ENCODE data around the gene SEPTIN3. TPM values are rescaled to one million over a fixed set of nuclear protein-coding genes. Genes with fewer than 3 reads are reported as not detected.

SEPTIN3 gene
- total RNA-seq, 2 experiments from 2014 or later = 1.1 to 2.1 TPM

GRCh38 chr22:42010778-42011177 is 41.5 kb downstream of the SEPTIN3 start:
- DNase-seq (ENCODE audit: low spot score) = no peak
- Histone ChIP-seq H3K79me2 (ENCODE audit: insufficient read depth, low read depth, low read length) (no peaks in the 10 kb centered on the region), H3K4me1 (ENCODE audit: insufficient read depth, low read length, poor library complexity, severe bottlenecking) (no peaks in the 10 kb centered on the region), H3K4me2 (ENCODE audit: low read length) (no peak overlapping the region), H3K4me3 (ENCODE audit: low read depth, low read length, poor library complexity, severe bottlenecking) (no peak overlapping the region), H3K36me3 (ENCODE audit: insufficient read depth, low read length) (no peaks in the 10 kb centered on the region), H4K20me1 (ENCODE audit: insufficient read depth, low read length) (no peaks in the 10 kb centered on the region), H3K27ac (ENCODE audit: low read depth, low read length, poor library complexity, severe bottlenecking) (no peak overlapping the region), H2AFZ (ENCODE audit: low read length) (no peak overlapping the region), H3K9me3 (ENCODE audit: low read length) (peaks cover 20% of the 10 kb centered on the region), H3K9me2 (ENCODE audit: insufficient read depth, low read length) (no peaks in the 10 kb centered on the region)
- POLR2A ChIA-PET = interaction anchor here (1.0 kb wide), 1 partner anchor 196 kb away, joined by 4 read pairs; no protein-coding TSS in a partner anchor
- intact Hi-C loops (cut with micrococcal nuclease; ENCODE audit: unreplicated experiment) = no loop called here
- no peak for TF ChIP-seq CTCF (conservative IDR thresholded peaks at IDR 0.05; ENCODE audit: low read length)
- no peak for TF ChIP-seq EZH2phosphoT487 (IDR thresholded peaks at IDR 0.05; ENCODE audit: borderline replicate concordance, low read depth, low read length)
- no TSS peak for BruUV-seq (replicated peaks)
- CTCF ChIA-PET (ENCODE audit: unreplicated experiment) = no interaction called here

GRCh38 chr22:42013385-42013784 is 44.1 kb downstream of the SEPTIN3 start:
- Histone ChIP-seq H3K79me2 (ENCODE audit: insufficient read depth, low read depth, low read length) (no peaks in the 10 kb centered on the region), H4K20me1 (ENCODE audit: insufficient read depth, low read length) (no peaks in the 10 kb centered on the region), H2AFZ (ENCODE audit: low read length) (no peak overlapping the region), H3K9me2 (ENCODE audit: insufficient read depth, low read length) (no peaks in the 10 kb centered on the region), H3K9me3 (ENCODE audit: low read length) (peaks cover 20% of the 10 kb centered on the region), H3K4me1 (ENCODE audit: insufficient read depth, low read length, poor library complexity, severe bottlenecking) (no peaks in the 10 kb centered on the region), H3K27ac (ENCODE audit: low read depth, low read length, poor library complexity, severe bottlenecking) (no peak overlapping the region), H3K4me3 (ENCODE audit: low read depth, low read length, poor library complexity, severe bottlenecking) (no peak overlapping the region), H3K4me2 (ENCODE audit: low read length) (no peak overlapping the region), H3K36me3 (ENCODE audit: insufficient read depth, low read length) (no peaks in the 10 kb centered on the region)
- TF ChIP-seq EZH2phosphoT487 (IDR thresholded peaks at IDR 0.05; ENCODE audit: borderline replicate concordance, low read depth, low read length) = no peak
- no peak for TF ChIP-seq CTCF (conservative IDR thresholded peaks at IDR 0.05; ENCODE audit: low read length)
- BruUV-seq (replicated peaks) = no TSS peak
- intact Hi-C loops (cut with micrococcal nuclease; ENCODE audit: unreplicated experiment) = no loop called here
- ChIA-PET CTCF (ENCODE audit: unreplicated experiment) (no interaction called here), POLR2A (interaction anchor here (0.5 to 0.6 kb wide), 2 partner anchors 21 to 26 kb away, joined by 3 read pairs; no protein-coding TSS in a partner anchor)
- DNase-seq (ENCODE audit: low spot score) = no peak

- Histone ChIP-seq H3K4me1 (ENCODE audit: insufficient read depth, low read length, poor library complexity, severe bottlenecking) (no peaks in the 10 kb centered on the region), H3K9me3 (ENCODE audit: low read length) (0 out of 2 replicates have a peak, but pooled peaks cover 1% of the 10 kb centered on the region), H4K20me1 (ENCODE audit: insufficient read depth, low read length) (no peaks in the 10 kb centered on the region), H3K9me2 (ENCODE audit: insufficient read depth, low read length) (no peaks in the 10 kb centered on the region), H3K4me2 (ENCODE audit: low read length) (no peak overlapping the region), H3K4me3 (ENCODE audit: low read depth, low read length, poor library complexity, severe bottlenecking) (no peak overlapping the region), H2AFZ (ENCODE audit: low read length) (no peak overlapping the region), H3K36me3 (ENCODE audit: insufficient read depth, low read length) (no peaks in the 10 kb centered on the region), H3K79me2 (ENCODE audit: insufficient read depth, low read depth, low read length) (no peaks in the 10 kb centered on the region), H3K27ac (ENCODE audit: low read depth, low read length, poor library complexity, severe bottlenecking) (no peak overlapping the region)
- ChIA-PET POLR2A (interaction anchor here (0.5 kb wide), 1 partner anchor 177 kb away, joined by 3 read pairs; no protein-coding TSS in a partner anchor), CTCF (ENCODE audit: unreplicated experiment) (no interaction called here)
- intact Hi-C loops (cut with micrococcal nuclease; ENCODE audit: unreplicated experiment) = no loop called here
- BruUV-seq (replicated peaks) = no TSS peak
- no peak for DNase-seq (ENCODE audit: low spot score)
- TF ChIP-seq EZH2phosphoT487 (IDR thresholded peaks at IDR 0.05; ENCODE audit: borderline replicate concordance, low read depth, low read length) (no peak), CTCF (conservative IDR thresholded peaks at IDR 0.05; ENCODE audit: low read length) (no peak)
These were observed 46.9 kb downstream of the SEPTIN3 start for GRCh38 chr22:42016111-42016510.
